NCI-H187 (cell line): ENCODE data around the gene SLC6A18.

ENCODE experiments used
- DNase-seq, 2 experiments: peaks; one replicate each; lab custom pipeline; 2025; lab: John Stamatoyannopoulos, UW

Gene SLC6A18

GRCh38 chr5:1187234-1187949, 37.8 kb upstream of the SLC6A18 start:
- DNase-seq: no peak

- DNase-seq: no peak
These were observed 37.2 kb upstream of the SLC6A18 start for GRCh38 chr5:1187950-1188334.

- no peak for DNase-seq
These were observed 36.7 kb upstream of the SLC6A18 start for GRCh38 chr5:1188464-1188863.

GRCh38 chr5:1189269-1189668, 35.9 kb upstream of the SLC6A18 start:
- DNase-seq: no peak

- DNase-seq: no peak
These were observed 34.9 kb upstream of the SLC6A18 start for GRCh38 chr5:1190278-1190677.

- no peak for DNase-seq
These were observed 34.3 kb upstream of the SLC6A18 start for GRCh38 chr5:1190837-1191239.

GRCh38 chr5:1192971-1193590, 32.1 kb upstream of the SLC6A18 start:
- DNase-seq: no peak

GRCh38 chr5:1193591-1193985, 31.6 kb upstream of the SLC6A18 start:
- DNase-seq: no peak

GRCh38 chr5:1194378-1194777, 30.8 kb upstream of the SLC6A18 start:
- DNase-seq: no peak

- DNase-seq: no peak
These were observed 29.7 kb upstream of the SLC6A18 start for GRCh38 chr5:1195439-1195838.

GRCh38 chr5:1195916-1196315, 29.3 kb upstream of the SLC6A18 start:
- DNase-seq: no peak

GRCh38 chr5:1196562-1196961, 28.6 kb upstream of the SLC6A18 start:
- no peak for DNase-seq

GRCh38 chr5:1197876-1198666, 27.1 kb upstream of the SLC6A18 start:
- DNase-seq: no peak

GRCh38 chr5:1199340-1199648, 25.9 kb upstream of the SLC6A18 start:
- DNase-seq: no peak

- DNase-seq: no peak
These were observed 25.3 kb upstream of the SLC6A18 start for GRCh38 chr5:1199649-1200494.

- DNase-seq: no peak
These were observed 24.5 kb upstream of the SLC6A18 start for GRCh38 chr5:1200495-1201326.

- DNase-seq: no peak
These were observed 23.7 kb upstream of the SLC6A18 start, which contains the start of gene SLC6A19 for GRCh38 chr5:1201327-1202025. SLC6A19 (plus strand) TSS chr5:1201595; CDS start chr5:1201651, 56 bp downstream.

- DNase-seq: no peak
These were observed 23.0 kb upstream of the SLC6A18 start for GRCh38 chr5:1202026-1202797.

- no peak for DNase-seq
These were observed 22.4 kb upstream of the SLC6A18 start for GRCh38 chr5:1202798-1203185.
